AG09309 (cell line): ENCODE measurements around the gene PRDM16.

ENCODE experiments used
- DNase-seq: peaks from one replicate; pipeline ENCODE4 v3.0.0-alpha.2; 2010; ENCODE audit warnings: low read depth
- H3K4me3 ChIP-seq: 2 replicates; pipeline ENCODE4 v1.5.1; 2011; ENCODE audit warnings: mild to moderate bottlenecking, low read depth, low read length, moderate library complexity; ENCODE audit not compliant: control insufficient read depth
- CTCF ChIP-seq: IDR thresholded peaks from 2 replicates; pipeline ENCODE4 v1.5.1; 2011; ENCODE audit warnings: mild to moderate bottlenecking, low read depth, low read length, inconsistent platforms; ENCODE audit not compliant: insufficient read depth, control insufficient read depth; ENCODE audit errors: missing control alignments

Gene PRDM16

GRCh38 chr1:3461238-3461933, 392.4 kb downstream of the PRDM16 start:
- no peak for DNase-seq
- no peak overlapping the region for H3K4me3 ChIP-seq
- TF ChIP-seq CTCF = no peak

GRCh38 chr1:3461934-3462275, 392.9 kb downstream of the PRDM16 start:
- no peak for TF ChIP-seq CTCF
- no peak for DNase-seq
- H3K4me3 ChIP-seq = no peak overlapping the region

- H3K4me3 ChIP-seq = no peak overlapping the region
- DNase-seq = no peak
- TF ChIP-seq CTCF = no peak
Measured at GRCh38 chr1:3462356-3463012, 393.5 kb downstream of the PRDM16 start.

GRCh38 chr1:3463013-3463385, 394.0 kb downstream of the PRDM16 start:
- H3K4me3 ChIP-seq = no peak overlapping the region
- DNase-seq = no peak
- no peak for TF ChIP-seq CTCF

GRCh38 chr1:3463408-3463863, 394.4 kb downstream of the PRDM16 start:
- TF ChIP-seq CTCF = no peak

GRCh38 chr1:3463891-3464648, 395.1 kb downstream of the PRDM16 start:
- H3K4me3 ChIP-seq = no peak overlapping the region
- no peak for DNase-seq
- TF ChIP-seq CTCF = no peak

More at GRCh38 chr1:3463408-3463863, 394.4 kb downstream of the PRDM16 start:
- H3K4me3 ChIP-seq = no peak overlapping the region
- no peak for DNase-seq
